ENCODE data around the gene SORCS3.

SORCS3 gene

GRCh38 chr10:104913390-104913789 is 272.3 kb downstream of the SORCS3 start:
- TF ChIP-seq CTCF (IDR thresholded peaks at IDR 0.05), result no peak
- no peaks in the 10 kb centered on the region for H3K36me3 ChIP-seq

GRCh38 chr10:104920476-104920875 is 279.4 kb downstream of the SORCS3 start:
- no peak overlapping the region for H3K4me3 ChIP-seq (ENCODE audit: low read depth in 1 of 2, low read length in 1 of 2)
- H3K9me3 ChIP-seq, result no peaks in the 10 kb centered on the region
- H3K27ac ChIP-seq, result no peak overlapping the region
- H3K4me1 ChIP-seq (ENCODE audit: control insufficient read depth in 1 of 2, insufficient read depth in 1 of 2, low read depth in 1 of 2, low read length in 1 of 2), result no peaks in the 10 kb centered on the region
- no peaks in the 10 kb centered on the region for H3K36me3 ChIP-seq
- no peak for TF ChIP-seq CTCF (IDR thresholded peaks at IDR 0.05)
- H3K27me3 ChIP-seq, result no peaks in the 10 kb centered on the region

More at GRCh38 chr10:104913390-104913789, 272.3 kb downstream of the SORCS3 start:
- Histone ChIP-seq H3K9me3 (no peaks in the 10 kb centered on the region), H3K4me3 (ENCODE audit: low read depth in 1 of 2, low read length in 1 of 2) (no peak overlapping the region), H3K27me3 (no peaks in the 10 kb centered on the region), H3K4me1 (ENCODE audit: control insufficient read depth in 1 of 2, insufficient read depth in 1 of 2, low read depth in 1 of 2, low read length in 1 of 2) (no peaks in the 10 kb centered on the region), H3K27ac (no peak overlapping the region)

GRCh38 chr10:104921763-104922162 is 280.7 kb downstream of the SORCS3 start:
- no peaks in the 10 kb centered on the region for H3K27me3 ChIP-seq
- no peaks in the 10 kb centered on the region for H3K36me3 ChIP-seq
- no peak overlapping the region for H3K27ac ChIP-seq
- no peak overlapping the region for H3K4me3 ChIP-seq (ENCODE audit: low read depth in 1 of 2, low read length in 1 of 2)
- no peaks in the 10 kb centered on the region for H3K9me3 ChIP-seq
- no peak for TF ChIP-seq CTCF (IDR thresholded peaks at IDR 0.05)
- H3K4me1 ChIP-seq (ENCODE audit: control insufficient read depth in 1 of 2, insufficient read depth in 1 of 2, low read depth in 1 of 2, low read length in 1 of 2), result no peaks in the 10 kb centered on the region

DNA sequence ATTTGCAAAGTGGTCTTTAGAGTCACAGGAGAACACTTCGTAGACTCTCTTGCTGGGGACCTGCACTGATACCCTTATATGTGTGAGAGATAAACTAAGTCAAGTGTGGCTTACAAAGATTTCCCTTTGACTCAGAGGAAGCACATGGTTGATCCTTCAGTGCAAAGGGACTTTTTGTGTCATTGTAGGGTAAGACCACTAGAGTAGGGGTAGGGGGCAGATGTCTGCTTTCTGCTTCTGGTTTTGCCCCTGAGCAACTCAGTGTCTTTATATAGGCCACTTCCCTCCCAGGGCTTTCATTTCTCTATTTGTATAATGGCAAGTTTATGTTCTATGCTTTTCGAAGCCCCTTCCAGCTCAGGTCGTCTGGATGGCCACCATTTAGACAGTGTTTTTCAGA is 281.7 kb downstream of the SORCS3 start:
- H3K4me1 ChIP-seq (ENCODE audit: control insufficient read depth in 1 of 2, insufficient read depth in 1 of 2, low read depth in 1 of 2, low read length in 1 of 2), result no peaks in the 10 kb centered on the region

GRCh38 chr10:104923501-104923900 is 282.4 kb downstream of the SORCS3 start:
- H3K4me3 ChIP-seq (ENCODE audit: low read depth in 1 of 2, low read length in 1 of 2), result no peak overlapping the region
- H3K27ac ChIP-seq, result no peak overlapping the region
- H3K4me1 ChIP-seq (ENCODE audit: control insufficient read depth in 1 of 2, insufficient read depth in 1 of 2, low read depth in 1 of 2, low read length in 1 of 2), result no peaks in the 10 kb centered on the region
- no peaks in the 10 kb centered on the region for H3K27me3 ChIP-seq
- H3K9me3 ChIP-seq, result no peaks in the 10 kb centered on the region
- no peak for TF ChIP-seq CTCF (IDR thresholded peaks at IDR 0.05)
- H3K36me3 ChIP-seq, result no peaks in the 10 kb centered on the region

More for the DNA sequence above, 281.7 kb downstream of the SORCS3 start:
- H3K27me3 ChIP-seq, result no peaks in the 10 kb centered on the region
- H3K4me3 ChIP-seq (ENCODE audit: low read depth in 1 of 2, low read length in 1 of 2), result no peak overlapping the region
- no peaks in the 10 kb centered on the region for H3K9me3 ChIP-seq
- no peaks in the 10 kb centered on the region for H3K36me3 ChIP-seq
- no peak overlapping the region for H3K27ac ChIP-seq
- no peak for TF ChIP-seq CTCF (IDR thresholded peaks at IDR 0.05)

Measured in neutrophil (primary cell).